WI38 (cell line): ENCODE data around the gene MPPE1.
"Not testable (repeated sequence)": the region's sequence is repeated elsewhere in the genome, so short reads cannot be mapped to it uniquely, and the experiment has no call there.

Experiments
- H3K4me3 ChIP-seq: 2 replicates; pipeline ENCODE4 v1.5.1; 2011; ENCODE audit warnings: low read depth, mild to moderate bottlenecking, control low read depth, low read length
- TF ChIP-seq, protein P1 (sequence below): IDR thresholded peaks from 2 replicates; pipeline ENCODE4 v1.5.1; 2012; ENCODE audit warnings: low read depth, mild to moderate bottlenecking, control low read depth, low read length

Gene MPPE1

DNA sequence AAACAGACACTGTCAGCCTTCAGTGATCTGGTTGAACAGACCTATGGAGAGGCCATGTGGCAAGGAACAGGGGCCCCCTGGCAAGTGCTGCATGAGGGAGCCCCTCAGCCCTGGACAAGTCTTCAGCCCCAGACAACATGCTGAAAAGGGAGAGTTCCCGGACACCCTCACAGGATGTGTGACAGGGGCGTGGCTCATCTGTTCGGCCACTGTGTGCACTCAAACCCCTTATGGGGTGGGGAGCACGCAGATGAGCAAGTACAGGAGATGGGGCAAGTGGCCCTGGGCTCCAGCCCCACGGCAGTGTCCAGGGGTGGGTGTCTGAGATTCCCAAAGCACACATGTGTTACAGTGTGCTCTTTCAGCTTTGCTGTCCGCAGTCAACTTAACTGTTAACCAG lies 35.4 kb upstream of the MPPE1 start:
- H3K4me3 ChIP-seq: no peak overlapping the region

DNA sequence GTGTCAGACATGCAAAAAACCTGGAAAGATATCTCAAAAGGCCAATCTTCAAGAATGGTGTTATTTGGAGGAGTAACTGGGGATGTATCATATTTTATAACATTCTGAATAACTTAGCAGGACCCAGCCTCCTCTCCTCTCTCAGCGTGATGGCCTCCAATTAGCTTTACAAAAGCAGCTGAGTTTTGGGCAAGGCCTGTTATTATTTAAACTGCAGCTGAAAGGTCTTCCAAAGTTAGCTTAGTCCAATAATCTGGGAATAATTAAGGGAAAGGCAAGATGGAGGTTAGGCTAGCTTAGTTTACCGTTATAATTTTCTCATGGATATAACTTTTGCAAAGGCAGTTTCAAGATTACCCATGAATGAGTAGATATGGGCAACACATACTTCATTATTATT lies 32.8 kb upstream of the MPPE1 start:
- TF ChIP-seq, protein P1, sequence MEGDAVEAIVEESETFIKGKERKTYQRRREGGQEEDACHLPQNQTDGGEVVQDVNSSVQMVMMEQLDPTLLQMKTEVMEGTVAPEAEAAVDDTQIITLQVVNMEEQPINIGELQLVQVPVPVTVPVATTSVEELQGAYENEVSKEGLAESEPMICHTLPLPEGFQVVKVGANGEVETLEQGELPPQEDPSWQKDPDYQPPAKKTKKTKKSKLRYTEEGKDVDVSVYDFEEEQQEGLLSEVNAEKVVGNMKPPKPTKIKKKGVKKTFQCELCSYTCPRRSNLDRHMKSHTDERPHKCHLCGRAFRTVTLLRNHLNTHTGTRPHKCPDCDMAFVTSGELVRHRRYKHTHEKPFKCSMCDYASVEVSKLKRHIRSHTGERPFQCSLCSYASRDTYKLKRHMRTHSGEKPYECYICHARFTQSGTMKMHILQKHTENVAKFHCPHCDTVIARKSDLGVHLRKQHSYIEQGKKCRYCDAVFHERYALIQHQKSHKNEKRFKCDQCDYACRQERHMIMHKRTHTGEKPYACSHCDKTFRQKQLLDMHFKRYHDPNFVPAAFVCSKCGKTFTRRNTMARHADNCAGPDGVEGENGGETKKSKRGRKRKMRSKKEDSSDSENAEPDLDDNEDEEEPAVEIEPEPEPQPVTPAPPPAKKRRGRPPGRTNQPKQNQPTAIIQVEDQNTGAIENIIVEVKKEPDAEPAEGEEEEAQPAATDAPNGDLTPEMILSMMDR: no peak
- no peak overlapping the region for H3K4me3 ChIP-seq

More for the DNA sequence above, 35.4 kb upstream of the MPPE1 start:
- TF ChIP-seq, protein P1: no peak

DNA sequence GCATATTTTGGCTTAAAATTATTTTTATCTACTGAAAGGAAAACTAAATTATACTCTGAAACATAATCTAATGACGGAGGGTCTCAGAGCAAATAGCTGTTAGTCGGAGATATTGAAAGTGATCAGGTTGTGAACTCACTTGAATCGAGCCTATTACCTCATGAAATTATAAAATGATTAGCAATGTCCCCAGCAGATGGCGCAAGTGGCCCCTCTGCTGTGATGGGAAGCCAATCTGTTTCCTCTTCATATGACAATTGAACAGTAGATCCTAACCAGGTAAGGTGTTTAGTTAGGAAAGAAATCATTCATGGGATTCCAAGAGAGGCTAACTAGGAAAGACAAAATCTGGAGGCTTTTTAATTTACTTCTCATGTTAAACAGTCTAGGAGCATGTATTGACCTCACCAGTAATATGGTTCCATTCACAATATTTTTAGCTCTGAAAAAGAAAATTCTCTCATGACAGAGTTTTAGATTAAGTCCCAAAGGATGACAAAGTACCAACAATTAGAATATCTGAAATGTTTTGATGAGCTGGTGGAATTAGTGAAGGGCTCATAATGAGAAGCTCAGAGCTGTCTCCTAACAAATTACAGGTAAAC lies 29.9 kb upstream of the MPPE1 start:
- no peak overlapping the region for H3K4me3 ChIP-seq
- TF ChIP-seq, protein P1: peak; percentile 57

DNA sequence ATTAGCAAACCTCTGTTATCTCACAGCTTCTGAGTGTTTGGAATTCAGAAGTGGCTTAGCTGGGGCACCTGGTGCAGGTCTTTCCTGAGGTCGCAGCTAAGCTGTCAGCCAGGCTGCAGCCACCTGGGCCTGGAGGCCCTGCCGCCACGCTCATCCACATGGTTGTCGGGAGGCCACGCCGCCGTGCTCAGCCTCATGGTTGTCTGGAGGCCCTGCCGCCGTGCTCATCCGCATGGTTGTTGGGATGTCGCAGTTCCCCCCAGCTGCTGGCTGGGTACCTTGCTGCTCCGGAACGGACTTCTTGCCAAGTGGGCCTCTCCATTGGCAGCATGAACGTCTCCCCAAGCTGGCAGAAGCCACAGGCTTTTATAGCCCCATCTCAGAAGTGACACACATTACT lies 24.3 kb upstream of the MPPE1 start:
- TF ChIP-seq, protein P1: no peak
- no peak overlapping the region for H3K4me3 ChIP-seq

DNA sequence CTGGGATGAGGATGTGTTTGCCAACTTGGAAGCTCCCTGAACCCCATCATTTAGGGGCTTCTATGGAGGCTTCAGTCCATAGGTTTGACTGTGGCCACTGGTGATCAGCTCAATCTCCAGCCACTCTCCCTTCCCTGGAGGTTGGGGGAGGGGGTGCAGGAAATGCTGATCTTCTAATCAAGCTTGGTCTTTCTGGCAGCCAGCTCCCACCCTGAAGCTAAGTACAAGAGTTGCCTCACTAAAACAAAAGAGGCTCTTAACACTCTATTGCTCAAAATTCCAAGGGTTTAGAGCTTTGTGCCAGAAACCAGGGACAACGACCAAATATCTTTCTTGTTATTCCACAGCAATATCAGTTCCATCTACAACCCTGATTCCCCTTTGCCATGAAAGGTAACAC lies 19.4 kb upstream of the MPPE1 start:
- no peak overlapping the region for H3K4me3 ChIP-seq
- TF ChIP-seq, protein P1: no peak

DNA sequence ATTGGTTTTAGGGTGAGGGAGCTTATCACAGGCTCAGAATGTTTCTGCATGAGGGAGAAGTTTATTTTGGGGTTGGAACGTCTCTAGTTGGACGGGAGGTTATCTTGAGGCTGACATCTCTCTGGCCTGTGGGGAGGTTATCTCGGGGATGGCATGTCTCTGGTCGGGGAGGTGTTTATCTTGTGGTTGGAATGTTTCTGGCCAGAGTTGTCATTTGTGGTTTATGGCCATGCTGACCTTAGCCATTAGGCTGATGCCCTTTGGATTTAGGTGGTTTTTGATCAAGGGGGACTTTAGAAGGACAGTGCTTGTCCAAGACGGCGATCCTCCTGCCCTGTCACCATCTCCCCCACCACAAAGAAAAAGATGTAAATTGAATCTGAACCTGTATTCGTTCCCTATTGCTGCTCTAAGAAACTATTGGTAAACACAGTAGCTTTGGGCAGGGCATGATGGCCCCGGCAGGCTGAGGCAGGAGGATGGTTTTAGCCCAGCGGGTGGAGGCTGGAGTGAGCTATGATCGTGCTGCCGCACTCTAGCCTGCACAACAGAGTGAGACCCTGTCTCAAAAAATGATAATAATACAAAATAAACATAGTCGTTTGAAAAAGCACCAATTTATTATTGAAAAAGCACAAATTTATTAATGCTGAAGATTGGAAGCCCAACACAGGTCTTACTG lies 17.8 kb upstream of the MPPE1 start:
- no peak overlapping the region for H3K4me3 ChIP-seq
- TF ChIP-seq, protein P1: no peak

DNA sequence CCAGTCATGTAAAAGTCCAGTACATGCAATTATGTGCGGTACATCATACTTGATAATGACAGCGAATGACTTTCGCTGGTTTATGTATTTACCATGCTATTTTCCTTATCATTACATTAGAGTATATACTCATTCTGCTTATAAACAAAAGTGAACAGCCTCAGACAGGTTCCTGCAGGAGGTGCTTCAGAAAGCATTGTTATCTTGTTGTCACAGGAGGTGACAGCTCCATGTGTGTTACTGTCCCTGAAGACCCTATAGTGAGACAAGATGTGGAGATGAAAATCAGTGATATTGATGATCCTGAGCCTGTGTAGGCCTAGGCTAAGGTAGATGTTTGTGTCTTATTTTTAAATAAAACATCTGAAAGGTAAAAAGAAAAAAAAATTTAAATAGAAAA lies 15.3 kb upstream of the MPPE1 start:
- TF ChIP-seq, protein P1: no peak
- no peak overlapping the region for H3K4me3 ChIP-seq

DNA sequence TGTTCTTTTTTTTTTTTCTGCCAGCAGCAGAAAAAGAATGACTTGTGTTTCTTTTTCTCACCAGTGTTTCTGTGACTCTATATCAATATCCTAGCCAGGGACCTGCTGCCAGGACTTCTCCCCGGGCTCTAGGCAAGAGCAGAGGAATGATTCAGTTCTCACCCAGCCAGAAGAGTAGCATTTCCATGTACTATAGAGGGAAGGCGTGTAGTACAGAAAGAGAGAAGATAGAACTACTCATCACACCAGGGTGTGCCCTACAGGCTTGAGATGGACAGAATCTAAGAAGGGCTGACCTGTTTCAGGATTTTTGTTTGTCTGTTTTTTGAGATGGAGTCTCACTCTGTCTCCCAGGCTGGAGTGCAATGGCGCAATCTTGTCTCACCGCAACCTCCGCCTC lies 11.4 kb upstream of the MPPE1 start:
- not testable (repeated sequence) for H3K4me3 ChIP-seq

DNA sequence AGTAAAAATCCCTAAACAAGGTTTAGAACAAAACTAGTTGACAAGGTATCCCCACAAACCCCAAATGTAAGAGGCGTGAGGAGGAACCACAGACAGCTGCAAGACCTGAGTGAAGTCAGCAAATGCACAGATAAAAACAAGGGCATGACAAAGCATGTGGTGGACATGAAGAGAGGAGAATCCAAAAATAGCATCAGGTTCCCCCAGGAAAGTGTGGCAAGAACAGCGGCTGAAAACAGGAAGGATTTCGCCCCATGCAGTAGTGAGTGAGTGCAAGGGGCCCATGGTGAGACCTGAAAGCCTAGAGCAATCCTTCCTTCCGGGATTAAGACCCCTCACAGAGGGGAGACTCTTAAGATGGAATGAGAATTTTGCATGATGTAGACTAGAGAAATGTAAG lies 8.8 kb upstream of the MPPE1 start:
- not testable (repeated sequence) for H3K4me3 ChIP-seq
